ENCODE results near the gene ARHGEF16.

Gene ARHGEF16

GRCh38 chr1:3482378-3482849, 27.9 kb downstream of the ARHGEF16 start:
- DNase-seq (ENCODE audit: low read depth): no peak

- DNase-seq (ENCODE audit: low read depth): no peak
These were observed 28.9 kb downstream of the ARHGEF16 start for GRCh38 chr1:3483380-3483779.

- DNase-seq (ENCODE audit: low read depth): peak; percentile 16
These were observed 29.5 kb downstream of the ARHGEF16 start for GRCh38 chr1:3483801-3484444.

- DNase-seq (ENCODE audit: low read depth): no peak
These were observed 30.6 kb downstream of the ARHGEF16 start for GRCh38 chr1:3485016-3485415.

GRCh38 chr1:3488432-3488831, 34.0 kb downstream of the ARHGEF16 start:
- no peak for DNase-seq (ENCODE audit: low read depth)

GRCh38 chr1:3490046-3490745, 35.7 kb downstream of the ARHGEF16 start:
- no peak for DNase-seq (ENCODE audit: low read depth)

- peak; percentile 88 for DNase-seq (ENCODE audit: low read depth)
These were observed 37.1 kb downstream of the ARHGEF16 start for GRCh38 chr1:3491291-3492246.

GRCh38 chr1:3492545-3493246, 38.2 kb downstream of the ARHGEF16 start:
- no peak for DNase-seq (ENCODE audit: low read depth)

GRCh38 chr1:3494321-3495308, 40.1 kb downstream of the ARHGEF16 start:
- DNase-seq (ENCODE audit: low read depth): no peak

GRCh38 chr1:3495776-3496745, 41.6 kb downstream of the ARHGEF16 start:
- DNase-seq (ENCODE audit: low read depth): no peak

GRCh38 chr1:3496916-3497315, 42.5 kb downstream of the ARHGEF16 start:
- no peak for DNase-seq (ENCODE audit: low read depth)

GRCh38 chr1:3497521-3497920, 43.1 kb downstream of the ARHGEF16 start:
- no peak for DNase-seq (ENCODE audit: low read depth)

- DNase-seq (ENCODE audit: low read depth): no peak
These were observed 43.9 kb downstream of the ARHGEF16 start for GRCh38 chr1:3498246-3498930.

- DNase-seq (ENCODE audit: low read depth): no peak
These were observed 44.5 kb downstream of the ARHGEF16 start for GRCh38 chr1:3498986-3499385.

GRCh38 chr1:3499611-3500010, 45.1 kb downstream of the ARHGEF16 start:
- DNase-seq (ENCODE audit: low read depth): no peak

GRCh38 chr1:3500265-3500835, 45.9 kb downstream of the ARHGEF16 start:
- DNase-seq (ENCODE audit: low read depth): no peak

GRCh38 chr1:3501437-3501836, 47.0 kb downstream of the ARHGEF16 start:
- no peak for DNase-seq (ENCODE audit: low read depth)

- DNase-seq (ENCODE audit: low read depth): no peak
These were observed 47.6 kb downstream of the ARHGEF16 start for GRCh38 chr1:3501856-3502640.

All from stimulated activated CD8-positive, alpha-beta memory T cell treated with anti-CD3 and anti-CD28 coated beads, Interleukin-15, amount 100 ng/mL, for 24 hours (primary cell).